SJCRH30 (cell line): ENCODE data around the gene GRAMD1C. TPM values are rescaled to one million over a fixed set of nuclear protein-coding genes. Genes with fewer than 3 reads are reported as not detected.
A peak's percentile ranks its signal among the peaks of the same experiment; 100 is the strongest.

ENCODE experiments used
- DNase-seq, 2 experiments: peaks; one replicate each; pipeline ENCODE4 v3.0.0-alpha.2; 2015 to 2020
- H3K27ac ChIP-seq: fragments of 250-450 bp; sonication (Bioruptor Pico); 2 replicates; pipeline ENCODE4 v1.5.1; 2020; ENCODE audit warnings: mild to moderate bottlenecking, moderate library complexity
- H3K27me3 ChIP-seq: fragments of 250-450 bp; sonication (Bioruptor Pico); 2 replicates; pipeline ENCODE4 v1.5.1; 2020; ENCODE audit warnings: mild to moderate bottlenecking, moderate library complexity
- H3K36me3 ChIP-seq: fragments of 250-450 bp; sonication (Bioruptor Pico); 2 replicates; pipeline ENCODE4 v1.5.1; 2020; ENCODE audit warnings: mild to moderate bottlenecking, moderate library complexity
- H3K4me1 ChIP-seq: fragments of 250-450 bp; sonication (Bioruptor Pico); 2 replicates; pipeline ENCODE4 v1.5.1; 2020; ENCODE audit warnings: mild to moderate bottlenecking, moderate library complexity
- H3K4me3 ChIP-seq: fragments of 250-450 bp; sonication (Bioruptor Pico); 2 replicates; pipeline ENCODE4 v1.5.1; 2020; ENCODE audit warnings: mild to moderate bottlenecking, moderate library complexity
- H3K9me3 ChIP-seq: fragments of 250-450 bp; sonication (Bioruptor Pico); replicated peaks from 2 replicates; pipeline ENCODE4 v1.5.1; 2020; ENCODE audit warnings: mild to moderate bottlenecking, moderate library complexity
- total RNA-seq: library from RNA; depleted of rRNA; stranded (reverse); fragments of >200 nt; shearing (Covaris generic); gene quantifications from 2 replicates; pipeline ENCODE4 v1.2.3, GENCODE V29; 2014; rRNA removed

GRAMD1C gene
- total RNA-seq, 1 experiment from 2014 or later, result 2.5 TPM

DNA sequence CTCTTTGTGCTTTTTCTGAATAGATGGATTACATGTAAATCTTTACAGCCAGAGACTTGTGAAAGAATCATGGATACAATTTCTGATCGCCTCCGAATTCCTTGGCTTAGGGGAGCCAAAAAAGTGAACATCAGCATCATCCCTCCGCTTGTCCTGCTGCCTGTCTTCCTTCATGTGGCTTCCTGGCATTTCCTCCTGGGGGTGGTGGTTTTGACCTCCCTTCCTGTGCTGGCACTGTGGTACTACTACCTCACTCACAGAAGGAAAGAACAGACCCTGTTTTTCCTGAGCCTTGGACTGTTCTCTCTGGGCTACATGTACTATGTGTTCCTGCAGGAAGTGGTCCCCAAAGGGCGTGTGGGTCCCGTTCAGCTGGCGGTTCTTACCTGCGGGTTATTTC is 115.1 kb downstream of the GRAMD1C start:
- no peak overlapping the region for H3K27ac ChIP-seq
- H3K4me1 ChIP-seq, result no peaks in the 10 kb centered on the region
- H3K27me3 ChIP-seq, result no peaks in the 10 kb centered on the region; the same call in 1 of the 2 replicates
- no peak overlapping the region for H3K4me3 ChIP-seq
- no peaks in the 10 kb centered on the region for H3K9me3 ChIP-seq
- no peak for DNase-seq
- H3K36me3 ChIP-seq, result no peaks in the 10 kb centered on the region

DNA sequence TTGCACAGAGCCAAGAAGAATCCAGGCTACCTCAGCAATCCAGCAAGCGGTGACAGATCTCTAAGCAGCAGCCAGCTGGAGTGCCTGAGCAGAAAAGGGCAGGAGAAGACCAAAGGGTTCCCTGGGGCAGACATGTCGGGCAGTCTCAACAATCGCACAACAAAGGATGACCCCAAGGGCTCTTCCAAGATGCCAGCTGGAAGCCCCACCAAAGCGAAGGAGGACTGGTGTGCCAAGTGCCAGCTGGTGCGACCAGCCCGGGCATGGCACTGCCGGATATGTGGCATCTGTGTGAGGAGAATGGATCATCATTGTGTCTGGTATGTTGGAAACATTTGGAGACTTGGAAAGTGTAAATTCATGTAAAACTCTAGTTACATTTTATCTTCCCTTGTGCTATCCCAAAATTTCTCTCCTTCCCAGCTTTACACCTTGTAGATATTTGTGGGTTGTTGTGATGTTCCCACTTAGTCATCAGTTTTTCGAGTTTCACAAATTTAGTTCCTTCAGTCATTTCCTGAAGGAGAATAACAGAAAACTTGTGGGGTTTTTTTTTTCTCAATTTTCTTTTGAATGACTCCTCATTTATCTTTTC is 115.6 kb downstream of the GRAMD1C start:
- no peak for DNase-seq
- no peaks in the 10 kb centered on the region for H3K9me3 ChIP-seq
- no peaks in the 10 kb centered on the region for H3K27me3 ChIP-seq
- H3K4me1 ChIP-seq, result no peaks in the 10 kb centered on the region
- H3K27ac ChIP-seq, result no peak overlapping the region
- H3K4me3 ChIP-seq, result no peak overlapping the region
- no peaks in the 10 kb centered on the region for H3K36me3 ChIP-seq

- no peaks in the 10 kb centered on the region for H3K36me3 ChIP-seq
- no peaks in the 10 kb centered on the region for H3K4me1 ChIP-seq
- no peak overlapping the region for H3K27ac ChIP-seq
- no peak for DNase-seq
- H3K4me3 ChIP-seq, result no peak overlapping the region
- H3K9me3 ChIP-seq, result no peaks in the 10 kb centered on the region
- no peaks in the 10 kb centered on the region for H3K27me3 ChIP-seq
Observed at GRCh38 chr3:113963879-113964278, 125.3 kb downstream of the GRAMD1C start.

DNA sequence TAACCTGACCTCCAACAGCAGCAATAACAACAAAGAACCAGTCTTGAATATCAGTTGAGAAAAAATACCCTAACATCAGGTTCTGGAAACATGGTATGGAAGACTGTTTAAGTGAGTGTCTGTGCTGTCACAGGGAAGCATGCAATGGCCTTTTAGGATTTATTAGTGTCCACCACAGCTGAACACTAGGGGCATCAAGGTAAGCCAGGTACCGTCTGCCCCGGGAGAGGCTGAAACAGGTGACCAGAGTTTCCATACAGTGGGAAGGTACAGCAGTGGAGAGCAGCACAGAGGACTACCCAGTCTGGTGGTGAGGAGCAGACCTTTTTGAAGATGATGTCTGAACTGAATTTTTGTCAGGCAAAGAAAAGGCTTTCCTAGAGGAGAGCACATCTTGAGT is 127.6 kb downstream of the GRAMD1C start:
- Histone ChIP-seq H3K27me3 (no peaks in the 10 kb centered on the region), H3K4me3 (no peak overlapping the region), H3K4me1 (no peaks in the 10 kb centered on the region), H3K27ac (no peak overlapping the region), H3K9me3 (no peaks in the 10 kb centered on the region), H3K36me3 (no peaks in the 10 kb centered on the region)
- DNase-seq, result no peak

DNA sequence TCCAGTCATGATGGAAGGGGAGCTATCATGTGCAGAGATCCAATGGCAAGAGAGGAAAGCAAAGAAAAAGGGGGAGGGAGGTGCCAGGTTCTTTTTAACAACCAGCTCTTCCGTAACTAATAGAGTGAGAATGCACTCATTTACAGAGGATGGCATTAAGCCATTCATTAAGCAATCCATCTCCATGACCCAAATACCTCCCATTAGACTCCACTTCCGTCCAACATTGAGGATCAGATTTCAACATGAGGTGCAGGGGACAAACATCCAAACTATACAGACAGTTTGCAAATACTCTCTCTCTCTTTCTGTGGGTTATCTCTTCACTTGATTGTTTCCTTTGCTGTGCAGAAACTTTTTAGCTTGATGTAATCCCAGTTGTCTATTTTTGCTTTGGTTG is 130.4 kb downstream of the GRAMD1C start:
- H3K36me3 ChIP-seq, result no peaks in the 10 kb centered on the region
- H3K4me3 ChIP-seq, result no peak overlapping the region
- H3K27ac ChIP-seq, result no peak overlapping the region
- no peaks in the 10 kb centered on the region for H3K4me1 ChIP-seq
- no peaks in the 10 kb centered on the region for H3K27me3 ChIP-seq
- peak in 1 of 2 experiments; percentile 10 for DNase-seq
- H3K9me3 ChIP-seq, result no peaks in the 10 kb centered on the region

- H3K27me3 ChIP-seq, result no peaks in the 10 kb centered on the region
- no peak for DNase-seq
- H3K36me3 ChIP-seq, result no peaks in the 10 kb centered on the region
- no peak overlapping the region for H3K4me3 ChIP-seq
- H3K4me1 ChIP-seq, result no peaks in the 10 kb centered on the region
- no peak overlapping the region for H3K27ac ChIP-seq
- no peaks in the 10 kb centered on the region for H3K9me3 ChIP-seq
Observed at GRCh38 chr3:113977822-113978221, 139.2 kb downstream of the GRAMD1C start.

- Histone ChIP-seq H3K36me3 (no peaks in the 10 kb centered on the region), H3K4me3 (no peak overlapping the region), H3K9me3 (no peaks in the 10 kb centered on the region), H3K27ac (no peak overlapping the region), H3K27me3 (no peaks in the 10 kb centered on the region), H3K4me1 (no peaks in the 10 kb centered on the region)
- DNase-seq, result no peak
Observed at GRCh38 chr3:113979916-113980315, 141.3 kb downstream of the GRAMD1C start.

DNA sequence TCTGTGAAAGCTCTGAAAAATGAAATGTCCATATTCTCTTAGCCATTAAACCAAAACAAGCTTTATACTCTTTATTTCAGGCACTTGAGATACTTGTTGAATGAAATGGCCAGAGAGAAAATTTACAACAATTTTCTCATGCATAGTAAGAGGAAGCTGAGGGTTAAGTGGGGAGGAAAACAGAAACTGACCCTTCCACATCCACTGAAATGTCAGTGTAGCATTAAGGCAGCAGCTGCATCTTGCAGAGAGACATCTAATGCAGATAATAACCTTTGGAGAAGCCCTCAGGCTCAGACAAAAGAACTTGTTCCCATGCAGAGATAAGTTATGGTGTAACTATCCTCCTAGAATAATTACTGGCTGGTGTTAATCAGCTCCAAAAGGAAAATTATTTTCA is 143.2 kb downstream of the GRAMD1C start:
- Histone ChIP-seq H3K4me1 (no peaks in the 10 kb centered on the region), H3K27me3 (no peaks in the 10 kb centered on the region), H3K36me3 (no peaks in the 10 kb centered on the region), H3K27ac (no peak overlapping the region), H3K9me3 (no peaks in the 10 kb centered on the region), H3K4me3 (no peak overlapping the region)
- no peak for DNase-seq

DNA sequence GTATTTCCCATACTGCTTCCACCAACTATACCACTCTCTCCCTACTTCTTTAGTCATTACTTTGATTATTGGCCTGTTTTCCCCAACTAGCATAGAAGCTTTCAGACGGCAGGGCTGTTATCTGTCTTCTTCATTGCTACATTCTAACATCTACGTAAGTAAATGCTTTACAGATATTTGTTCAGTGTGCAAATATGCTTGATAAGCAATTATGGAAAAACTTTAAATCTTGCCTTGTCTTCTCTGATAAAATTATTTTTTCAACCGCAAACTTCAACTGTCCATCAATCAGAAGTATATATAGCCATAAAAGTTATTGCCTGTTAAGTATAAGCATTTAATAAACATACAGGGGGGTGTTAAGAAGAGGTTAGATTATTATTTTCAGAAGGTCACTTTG is 145.0 kb downstream of the GRAMD1C start:
- no peaks in the 10 kb centered on the region for H3K4me1 ChIP-seq
- no peaks in the 10 kb centered on the region for H3K9me3 ChIP-seq
- no peaks in the 10 kb centered on the region for H3K36me3 ChIP-seq
- H3K27me3 ChIP-seq, result no peaks in the 10 kb centered on the region
- H3K27ac ChIP-seq, result no peak overlapping the region
- H3K4me3 ChIP-seq, result no peak overlapping the region
- no peak for DNase-seq

- Histone ChIP-seq H3K27ac (no peak overlapping the region), H3K4me3 (no peak overlapping the region), H3K9me3 (no peaks in the 10 kb centered on the region), H3K36me3 (no peaks in the 10 kb centered on the region), H3K27me3 (no peaks in the 10 kb centered on the region), H3K4me1 (no peaks in the 10 kb centered on the region)
- DNase-seq, result no peak
Observed at GRCh38 chr3:113985541-113985940, 147.0 kb downstream of the GRAMD1C start.

Other genes with a start within 250 kb of the GRAMD1C start
- 10.1 and 10.6 TPM in 2 replicates for gene USF3, start 142.1 kb upstream of the GRAMD1C start, total RNA-seq
- gene NAA50, start 92.5 kb upstream of the GRAMD1C start, total RNA-seq, result 279 and 290 TPM in 2 replicates
- gene ATP6V1A, start 91.8 kb upstream of the GRAMD1C start, total RNA-seq, result 43.0 and 47.5 TPM in 2 replicates
- gene ZDHHC23, start 109.2 kb downstream of the GRAMD1C start, total RNA-seq, result 2.2 and 2.3 TPM in 2 replicates
- gene CCDC191, start 217.7 kb downstream of the GRAMD1C start, total RNA-seq, result 0.20 TPM in 1 of 2 replicates, not detected in the other
- gene QTRT2, start 217.9 kb downstream of the GRAMD1C start, total RNA-seq, result 33.6 and 41.0 TPM in 2 replicates